Fibroblast of pulmonary artery (primary cell): ENCODE results near the gene POU3F3.

Source experiments
- DNase-seq: peaks from one replicate; pipeline ENCODE4 v3.0.0-alpha.2; 2010; ENCODE audit warnings: low read depth
- H3K4me3 ChIP-seq: replicated peaks from 2 replicates; pipeline ENCODE4 v1.5.1; 2011; ENCODE audit warnings: low read depth, mild to moderate bottlenecking, control low read depth, low read length, moderate library complexity
- TF ChIP-seq, protein P1 (sequence below): IDR thresholded peaks from 2 replicates; pipeline ENCODE4 v1.5.1; 2011; ENCODE audit warnings: mild to moderate bottlenecking, control low read depth, low read length, inconsistent platforms; ENCODE audit errors: missing control alignments

POU3F3 gene

DNA sequence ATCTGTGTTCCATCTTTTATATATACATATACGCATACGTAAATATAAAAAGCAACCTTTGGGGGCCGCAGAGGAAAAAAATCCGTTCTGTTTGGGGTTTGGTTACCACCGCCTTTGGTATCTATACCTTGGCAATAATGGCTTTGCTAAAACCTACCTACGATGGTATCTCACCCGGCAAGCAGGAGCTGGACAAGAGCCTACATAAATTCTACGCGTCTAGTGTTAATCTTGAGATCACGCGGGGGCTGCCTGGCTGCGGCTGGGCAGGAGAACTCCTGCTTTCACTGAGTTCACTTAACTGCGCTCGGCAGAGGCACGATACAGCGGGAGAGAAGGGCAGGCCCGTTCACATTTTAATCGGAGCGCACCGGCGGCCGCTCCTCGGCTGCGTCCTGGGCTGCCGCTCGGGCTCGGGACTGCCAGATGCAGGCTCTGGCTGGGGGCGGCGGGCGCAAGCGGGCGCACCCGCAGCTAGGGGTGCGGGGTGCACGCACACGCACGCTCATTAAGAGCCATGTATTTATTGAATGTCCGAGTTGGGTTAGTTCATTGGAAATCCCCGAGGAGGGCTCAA is 1.7 kb upstream of the POU3F3 start:
- no peak overlapping the region for H3K4me3 ChIP-seq

GRCh38 chr2:104854498-104855220 is 744 bp downstream of the POU3F3 start:
- TF ChIP-seq, protein P1, sequence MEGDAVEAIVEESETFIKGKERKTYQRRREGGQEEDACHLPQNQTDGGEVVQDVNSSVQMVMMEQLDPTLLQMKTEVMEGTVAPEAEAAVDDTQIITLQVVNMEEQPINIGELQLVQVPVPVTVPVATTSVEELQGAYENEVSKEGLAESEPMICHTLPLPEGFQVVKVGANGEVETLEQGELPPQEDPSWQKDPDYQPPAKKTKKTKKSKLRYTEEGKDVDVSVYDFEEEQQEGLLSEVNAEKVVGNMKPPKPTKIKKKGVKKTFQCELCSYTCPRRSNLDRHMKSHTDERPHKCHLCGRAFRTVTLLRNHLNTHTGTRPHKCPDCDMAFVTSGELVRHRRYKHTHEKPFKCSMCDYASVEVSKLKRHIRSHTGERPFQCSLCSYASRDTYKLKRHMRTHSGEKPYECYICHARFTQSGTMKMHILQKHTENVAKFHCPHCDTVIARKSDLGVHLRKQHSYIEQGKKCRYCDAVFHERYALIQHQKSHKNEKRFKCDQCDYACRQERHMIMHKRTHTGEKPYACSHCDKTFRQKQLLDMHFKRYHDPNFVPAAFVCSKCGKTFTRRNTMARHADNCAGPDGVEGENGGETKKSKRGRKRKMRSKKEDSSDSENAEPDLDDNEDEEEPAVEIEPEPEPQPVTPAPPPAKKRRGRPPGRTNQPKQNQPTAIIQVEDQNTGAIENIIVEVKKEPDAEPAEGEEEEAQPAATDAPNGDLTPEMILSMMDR = no peak
- H3K4me3 ChIP-seq = no peak overlapping the region
- DNase-seq = no peak

More for the DNA sequence above, 1.7 kb upstream of the POU3F3 start:
- TF ChIP-seq, protein P1 = no peak
- DNase-seq = no peak

GRCh38 chr2:104855221-104856085 is 1.5 kb downstream of the POU3F3 start:
- H3K4me3 ChIP-seq = no peak overlapping the region
- TF ChIP-seq, protein P1 = no peak
- DNase-seq = no peak

- H3K4me3 ChIP-seq = no peak overlapping the region
- TF ChIP-seq, protein P1 = no peak
- no peak for DNase-seq
These were observed 2.4 kb downstream of the POU3F3 start for GRCh38 chr2:104856086-104856972.

DNA sequence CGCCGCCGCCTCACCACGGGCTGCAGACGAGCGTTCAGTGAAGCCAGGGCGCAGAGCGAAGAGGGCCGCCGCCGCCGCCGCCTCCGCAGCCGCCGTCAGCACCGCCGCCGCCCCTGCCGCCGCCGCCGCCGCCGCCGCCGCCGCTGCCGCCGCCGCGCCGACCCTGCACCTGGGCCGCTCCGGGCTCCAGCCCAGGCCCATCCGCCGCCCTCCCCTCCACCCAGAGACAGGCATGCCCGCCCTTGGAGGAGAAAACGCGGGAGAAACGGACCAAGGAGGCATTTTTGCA is 3.0 kb downstream of the POU3F3 start:
- DNase-seq = no peak
- H3K4me3 ChIP-seq = no peak overlapping the region
- TF ChIP-seq, protein P1 = no peak

DNA sequence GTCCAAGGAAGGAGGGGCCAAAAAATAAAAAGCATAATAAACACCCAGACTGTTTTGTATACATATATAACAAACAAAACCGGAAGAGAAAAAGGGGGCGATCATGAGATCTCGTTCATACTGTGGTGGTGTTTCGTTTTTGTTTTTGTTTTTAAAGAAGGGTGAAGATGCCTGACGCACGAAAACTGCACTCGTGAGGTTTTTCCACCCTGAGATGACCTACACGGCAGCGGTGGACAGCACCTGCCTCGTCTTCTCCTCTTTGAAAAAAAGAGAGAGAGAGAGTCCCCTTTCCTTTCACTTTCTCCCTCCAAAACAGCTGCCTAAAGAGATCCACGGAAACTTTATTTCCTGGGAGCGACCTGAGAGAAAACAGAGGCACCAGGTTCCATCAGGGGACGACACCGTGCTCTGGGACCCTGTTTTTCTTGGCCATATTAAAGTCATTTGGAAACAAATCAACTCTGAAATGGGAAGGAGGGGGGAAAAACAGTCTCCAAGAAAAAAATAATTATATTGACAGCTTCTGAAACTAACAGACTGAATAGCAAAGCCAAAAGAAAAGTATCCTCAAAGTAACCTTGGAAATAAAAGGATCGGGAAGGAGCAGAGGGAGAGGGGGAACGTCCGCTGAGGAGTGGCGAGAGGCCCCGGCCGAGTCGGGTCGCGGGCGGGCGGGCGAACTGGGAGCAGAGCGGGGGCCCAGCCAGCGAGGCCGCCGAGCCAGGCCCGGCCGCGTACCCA is 3.5 kb downstream of the POU3F3 start:
- TF ChIP-seq, protein P1 = no peak
- H3K4me3 ChIP-seq = no peak overlapping the region
- no peak for DNase-seq
